Stimulated activated CD4-positive, alpha-beta T cell treated with anti-CD3 and anti-CD28 coated beads, Interleukin-1b, Interleukin-23, amount 100 ng/mL, for 48 hours (primary cell): ENCODE data around the gene UBA3.

Source experiments
- DNase-seq: peaks from one replicate; pipeline ENCODE4 v3.0.0-alpha.2; 2020

Gene UBA3

GRCh38 chr3:69065318-69065964 is 14.7 kb downstream of the UBA3 start:
- DNase-seq, result no peak

DNA sequence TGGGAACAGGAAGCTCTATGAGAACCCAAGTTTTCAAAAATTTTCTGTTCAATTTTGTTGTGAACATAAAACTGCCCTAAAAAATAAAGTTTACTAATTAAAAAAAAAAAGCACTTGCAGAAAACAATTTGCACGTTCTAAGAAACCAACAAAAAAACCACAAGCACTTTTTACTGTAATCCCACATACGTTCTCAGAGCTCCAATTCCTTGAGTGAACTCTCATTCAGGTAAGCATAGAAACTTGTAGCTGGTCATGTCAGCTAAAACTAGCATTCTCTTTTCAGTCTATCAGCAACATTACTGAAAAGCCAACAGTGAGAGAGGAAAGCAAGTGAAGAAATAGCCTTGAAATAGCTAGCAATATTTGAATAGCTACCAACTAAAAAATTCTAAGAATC is 16.5 kb downstream of the UBA3 start:
- no peak for DNase-seq

DNA sequence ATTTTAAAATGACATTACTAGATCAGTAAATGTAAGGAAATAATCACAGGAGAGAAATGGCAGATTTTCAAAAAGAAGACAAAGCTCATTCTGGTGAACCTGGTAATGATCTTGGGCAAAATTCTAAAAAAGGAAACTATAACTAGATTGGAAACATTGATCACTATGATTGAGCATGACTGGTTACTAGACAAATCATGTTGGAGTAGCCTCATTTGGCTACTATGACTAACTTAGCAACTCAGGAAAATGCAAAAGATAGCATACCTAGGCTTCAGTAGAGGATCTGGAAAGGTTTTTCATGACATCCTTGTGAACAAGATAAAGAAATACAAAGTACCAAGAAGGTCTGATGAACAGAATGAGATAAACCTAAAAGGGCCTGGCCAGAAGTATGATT is 20.5 kb downstream of the UBA3 start:
- DNase-seq, result no peak

GRCh38 chr3:69058947-69059224 is 21.3 kb downstream of the UBA3 start:
- DNase-seq, result no peak

DNA sequence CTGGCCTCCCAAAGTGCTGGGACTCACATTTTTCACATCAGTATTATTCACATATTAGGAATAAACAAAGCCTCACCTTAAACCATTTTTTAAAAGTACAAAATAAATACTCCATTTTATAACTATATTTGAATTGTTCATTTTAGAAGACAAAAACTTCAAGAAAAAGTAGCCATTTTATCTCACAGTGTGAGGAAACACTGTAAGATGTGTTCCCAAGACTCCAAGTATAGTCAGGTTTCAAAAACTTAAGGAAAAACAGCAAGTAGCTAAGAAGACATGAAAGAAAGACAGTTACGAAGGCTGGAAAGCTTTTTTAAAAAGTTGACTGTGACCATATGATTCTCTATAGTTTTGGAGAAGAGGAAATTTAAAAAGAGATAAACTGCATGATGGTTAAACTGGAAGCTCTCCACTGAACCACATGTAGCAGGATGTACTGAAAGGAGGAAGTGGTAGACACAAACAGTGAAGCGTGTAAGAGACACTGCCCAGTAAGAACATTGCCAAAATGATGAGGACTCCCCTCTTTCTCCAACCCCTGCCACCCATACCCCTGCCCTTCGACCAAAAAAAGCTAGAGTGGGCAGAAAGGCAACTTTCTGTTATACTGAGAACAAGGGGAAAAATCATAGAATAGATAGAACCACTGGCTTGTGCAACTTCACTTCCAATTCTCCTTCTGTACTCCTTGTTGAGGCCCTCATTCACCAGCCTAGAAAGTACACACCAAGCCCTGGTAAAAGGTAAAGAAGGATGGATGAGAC is 21.8 kb downstream of the UBA3 start:
- no peak for DNase-seq

DNA sequence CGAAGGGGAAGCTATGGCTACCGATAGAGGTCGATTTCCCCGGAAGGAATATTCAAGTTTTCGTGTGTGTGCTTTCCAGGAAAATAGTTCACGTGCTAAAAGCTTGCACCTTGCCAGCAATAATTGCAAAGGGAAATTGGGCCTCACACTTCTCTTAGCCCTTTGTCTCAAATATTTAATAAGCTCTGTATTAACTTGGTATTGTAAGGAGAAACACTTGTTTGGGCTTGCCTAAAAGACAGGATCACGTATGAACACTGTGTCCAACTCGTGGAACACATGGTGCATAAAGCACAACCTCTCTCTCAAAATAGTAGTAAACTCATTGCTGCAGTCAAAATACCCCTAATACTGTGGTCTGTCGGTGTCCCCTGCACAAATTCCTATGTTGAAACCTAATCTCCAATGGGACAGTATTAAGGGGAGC is 27.7 kb downstream of the UBA3 start:
- DNase-seq, result no peak

- peak; percentile 97 for DNase-seq
Measured at GRCh38 chr3:69051756-69052471, 28.3 kb downstream of the UBA3 start, which contains the start of gene TMF1. Gene TMF1, minus strand, starts transcription at chr3:69052333. Its CDS starts 247 bp downstream, at chr3:69052086.

- no peak for DNase-seq
Measured at GRCh38 chr3:69048990-69049389, 31.2 kb downstream of the UBA3 start.

GRCh38 chr3:69044608-69045007 is 35.6 kb downstream of the UBA3 start:
- DNase-seq, result no peak

GRCh38 chr3:69033470-69033869 is 46.7 kb downstream of the UBA3 start:
- DNase-seq, result peak; percentile 15

- DNase-seq, result no peak
Measured at GRCh38 chr3:69032737-69033136, 47.4 kb downstream of the UBA3 start.

- no peak for DNase-seq
Measured at GRCh38 chr3:69032142-69032541, 48.0 kb downstream of the UBA3 start.

- DNase-seq, result no peak
Measured at GRCh38 chr3:69031635-69032034, 48.5 kb downstream of the UBA3 start.

DNA sequence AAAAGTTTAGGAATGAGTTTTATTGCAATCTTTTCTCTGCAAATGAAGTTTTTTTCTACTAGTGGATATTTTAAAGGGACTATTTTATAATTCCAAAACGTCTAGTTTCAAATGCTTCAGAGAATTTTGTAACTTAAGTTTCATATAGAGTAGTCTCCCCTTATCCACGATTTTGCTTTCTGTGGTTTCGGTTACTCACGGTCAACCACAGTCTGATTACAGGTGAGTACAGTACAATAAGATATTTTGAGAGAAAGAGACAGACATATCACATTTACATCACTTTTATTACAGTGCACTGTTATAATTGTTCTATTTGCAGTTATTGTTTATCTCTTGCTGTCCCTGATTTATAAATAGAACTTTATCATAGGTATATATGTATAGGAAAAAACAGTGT is 59.3 kb downstream of the UBA3 start:
- DNase-seq, result no peak

DNA sequence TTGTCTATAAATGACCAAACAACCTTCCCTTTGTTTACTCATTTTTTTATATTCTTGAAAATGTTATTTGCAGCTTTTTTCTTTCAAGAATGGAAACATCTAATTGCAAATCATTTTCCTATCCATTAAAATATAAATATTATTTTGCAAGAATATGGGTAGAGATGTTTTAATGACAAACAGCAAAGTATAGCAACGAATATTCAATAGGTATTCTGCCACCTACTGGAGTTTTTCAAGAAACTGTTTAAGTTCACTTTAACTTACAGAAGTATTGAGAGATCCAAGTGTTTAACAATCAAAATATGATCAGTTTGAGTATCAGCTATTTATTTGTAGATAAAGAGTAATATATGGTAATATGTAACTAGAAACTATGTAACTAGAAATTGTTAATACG is 59.7 kb downstream of the UBA3 start:
- no peak for DNase-seq

- DNase-seq, result no peak
Measured at GRCh38 chr3:69016901-69017300, 63.3 kb downstream of the UBA3 start.

DNA sequence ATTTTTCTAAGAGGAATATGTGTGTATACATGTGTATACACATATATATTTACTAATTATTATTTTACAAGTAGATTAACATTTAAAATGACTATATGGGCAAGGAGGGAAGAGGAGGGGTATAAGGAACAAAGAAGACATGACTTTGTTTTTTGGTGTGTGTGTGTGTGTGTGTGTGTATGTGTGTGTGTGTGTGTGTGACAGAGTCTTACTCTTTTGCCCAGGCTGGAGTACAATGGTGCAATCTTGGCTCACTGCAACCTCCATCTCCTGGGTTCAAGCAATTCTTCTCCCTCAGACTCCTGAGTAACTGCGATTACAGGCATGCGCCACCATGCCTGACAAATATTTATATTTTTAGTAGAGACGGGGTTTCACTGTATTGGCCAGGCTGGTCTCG is 64.1 kb downstream of the UBA3 start:
- no peak for DNase-seq

- DNase-seq, result no peak
Measured at GRCh38 chr3:69014022-69014580, 66.1 kb downstream of the UBA3 start.

DNA sequence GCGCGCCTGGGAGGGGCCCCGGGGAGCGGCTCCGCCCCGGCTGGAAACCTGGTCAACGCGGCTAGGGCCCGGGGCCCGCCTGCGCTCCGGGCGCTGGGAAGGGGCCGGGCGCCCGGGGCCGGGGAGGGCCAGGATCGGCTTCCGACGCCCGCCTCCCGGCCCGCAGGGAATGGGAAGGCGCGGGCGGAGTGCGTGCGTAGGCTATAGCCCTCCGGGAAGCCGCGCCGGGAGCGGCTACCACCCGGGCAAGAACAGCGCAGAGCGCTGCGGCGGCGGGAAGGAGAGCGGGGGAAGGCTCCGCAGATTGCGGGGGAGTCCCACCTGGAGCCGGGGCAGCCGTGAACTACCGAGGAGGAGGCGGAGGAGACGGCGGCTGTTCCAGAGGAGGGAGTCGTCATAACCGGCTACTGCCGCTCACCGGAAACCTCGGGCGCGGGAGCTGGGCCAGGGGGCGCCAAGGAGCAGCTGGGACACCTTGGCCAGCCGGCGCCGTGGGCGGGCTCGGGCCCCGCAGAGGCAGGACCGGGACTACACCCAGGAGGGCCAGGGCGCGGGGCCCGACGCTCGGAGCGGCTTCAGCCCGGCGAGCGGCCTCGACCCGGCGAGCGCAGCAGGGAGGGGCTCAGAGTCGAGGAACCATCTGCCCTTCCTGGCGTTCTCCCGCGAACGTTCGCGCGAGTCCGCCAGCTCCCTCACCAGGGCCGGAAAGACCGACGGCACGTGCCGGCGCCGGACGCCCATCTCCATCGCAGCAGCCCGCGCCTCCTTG is 66.7 kb downstream of the UBA3 start, which contains the start of gene EOGT:
Gene EOGT, minus strand, starts transcription at position 432 of the 769 bp plus-strand sequence. CDS start 3,838 bp downstream, outside the sequence.
- peak; percentile 79 for DNase-seq

DNA sequence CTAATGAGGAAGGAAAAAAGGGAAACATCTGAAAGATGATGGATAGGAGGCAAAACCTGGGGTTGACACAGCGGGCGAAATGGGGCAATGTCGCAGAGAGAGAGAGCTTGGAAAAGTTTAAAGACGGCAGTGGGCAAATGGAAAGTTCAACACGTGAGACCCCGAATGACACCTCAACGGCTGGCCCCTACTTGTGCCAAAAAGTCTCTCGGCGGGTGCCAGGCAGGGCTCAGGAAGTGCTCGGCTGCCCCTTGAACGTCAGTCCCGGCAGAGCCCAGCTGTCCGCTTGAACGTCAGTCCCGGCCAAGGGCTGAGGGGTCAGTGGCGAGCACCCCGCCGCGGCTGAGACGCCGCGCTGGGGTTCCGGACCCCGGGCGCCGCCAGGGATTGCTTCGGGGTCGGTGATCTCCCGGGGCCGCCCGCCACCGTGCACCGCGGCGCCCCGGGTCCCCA is 67.3 kb downstream of the UBA3 start:
- no peak for DNase-seq

DNA sequence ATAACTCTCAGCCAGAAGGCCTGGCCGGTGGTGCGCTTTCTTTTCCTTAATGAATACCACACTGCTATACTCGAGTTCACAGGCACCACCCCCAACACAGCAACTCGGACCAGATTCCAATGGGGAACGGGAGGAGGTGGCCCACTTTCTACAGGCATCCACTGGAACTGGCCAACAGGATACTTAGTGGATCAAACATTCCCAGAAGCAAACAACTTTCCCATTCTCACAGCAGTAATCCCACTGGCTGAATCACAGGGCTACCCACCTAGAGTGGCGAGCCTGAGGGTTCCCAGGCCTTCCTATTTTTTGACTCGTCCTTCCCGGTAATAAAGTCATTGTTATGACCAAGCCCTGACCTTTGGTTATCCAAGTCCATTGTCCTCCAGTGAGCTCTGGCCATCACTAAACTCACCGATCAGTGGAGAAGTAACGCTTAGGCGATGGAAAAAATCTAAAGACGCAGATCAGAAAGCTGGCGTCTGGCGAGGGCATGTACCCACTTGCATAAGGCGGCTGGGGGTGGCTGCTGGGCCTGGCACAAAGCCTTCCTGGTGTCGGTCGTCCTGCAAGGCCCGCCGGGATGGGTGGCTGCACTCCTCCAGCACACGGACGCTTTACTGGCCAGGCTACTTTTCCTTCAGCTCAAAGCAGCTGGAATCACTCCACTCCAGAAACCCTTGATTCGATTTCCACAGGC is 67.9 kb downstream of the UBA3 start:
- no peak for DNase-seq

GRCh38 chr3:69011096-69011730 is 69.0 kb downstream of the UBA3 start:
- DNase-seq, result no peak
